IMR-90 (cell line): ENCODE data around the gene ATP11B. TPM values are rescaled to one million over a fixed set of nuclear protein-coding genes. Genes with fewer than 3 reads are reported as not detected.

ENCODE experiments used
- ATAC-seq: fragments of 200-7000 bp; cut with Tn5 transposase; 2 replicates; pipeline ENCODE4 v1.9.1; 2020; ENCODE audit warnings: low read depth, mild to moderate bottlenecking, moderate library complexity
- BruUV-seq: library from RNA; stranded (reverse); fragments of 400-500 nt; replicated peaks from 2 replicates; lab custom pipeline; 2021; lab: Mats Ljungman, UMichigan
- CTCF ChIA-PET: fragments of 300-600 bp; formaldehyde crosslinking; extraction: SDS; loops from one replicate; lab custom pipeline; 2021; ENCODE audit warnings: antibody characterized with exemption; lab: Yijun Ruan, JAX
- POLR2A ChIA-PET: fragments of 300-600 bp; sonication (Branson Sonifier 250); formaldehyde crosslinking; loops from one replicate; lab custom pipeline; 2022; ENCODE audit warnings: antibody characterized with exemption; ENCODE audit not compliant: unreplicated experiment; lab: Charles Lee
- DNase-seq: peaks from one replicate; pipeline ENCODE4 v3.0.0; 2013
- H2AFZ ChIP-seq: replicated peaks from 2 replicates; pipeline ENCODE3; 2013; ENCODE audit warnings: low read length, mild to moderate bottlenecking; ENCODE audit not compliant: poor library complexity
- H2AK5ac ChIP-seq: 2 replicates; pipeline ENCODE4 v1.6.1; 2013; ENCODE audit warnings: low read depth, low read length, inconsistent platforms
- H2AK9ac ChIP-seq: replicated peaks from 2 replicates; pipeline ENCODE3; 2013; ENCODE audit warnings: mild to moderate bottlenecking, low read depth, low read length, moderate library complexity; ENCODE audit not compliant: poor library complexity
- H2BK120ac ChIP-seq: 2 replicates; pipeline ENCODE4 v1.6.1; 2013; ENCODE audit warnings: low read depth, low read length, inconsistent platforms
- H2BK15ac ChIP-seq: 3 replicates; pipeline ENCODE4 v1.6.1; 2013; ENCODE audit warnings: low read depth, low read length, inconsistent platforms
- H2BK20ac ChIP-seq: 2 replicates; pipeline ENCODE4 v1.6.1; 2013; ENCODE audit warnings: low read depth, mild to moderate bottlenecking, inconsistent platforms, low read length, moderate library complexity
- H2BK5ac ChIP-seq: 2 replicates; pipeline ENCODE4 v1.6.1; 2013; ENCODE audit warnings: mild to moderate bottlenecking, low read depth, low read length, inconsistent platforms; ENCODE audit not compliant: poor library complexity, severe bottlenecking
- H3K14ac ChIP-seq: replicated peaks from 2 replicates; pipeline ENCODE4 v1.6.1; 2013; ENCODE audit warnings: low read depth, low read length, inconsistent platforms
- H3K18ac ChIP-seq: 2 replicates; pipeline ENCODE4 v1.6.1; 2013; ENCODE audit warnings: low read depth, low read length, control low read depth
- H3K23ac ChIP-seq: 2 replicates; pipeline ENCODE4 v1.6.1; 2013; ENCODE audit warnings: low read depth, low read length, inconsistent platforms
- H3K27ac ChIP-seq: 2 replicates; pipeline ENCODE4 v1.5.1; 2013; ENCODE audit warnings: mild to moderate bottlenecking, control low read depth, low read length; ENCODE audit not compliant: insufficient read depth
- H3K27me3 ChIP-seq: 2 replicates; pipeline ENCODE4 v1.6.1; 2013; ENCODE audit warnings: low read length; ENCODE audit not compliant: control insufficient read depth, insufficient read depth
- H3K36me3 ChIP-seq: 2 replicates; pipeline ENCODE4 v1.6.1; 2013; ENCODE audit warnings: low read length, mixed read lengths; ENCODE audit not compliant: control insufficient read depth, insufficient read depth
- H3K4ac ChIP-seq: 2 replicates; pipeline ENCODE4 v1.6.1; 2013; ENCODE audit warnings: low read depth, low read length, inconsistent platforms
- H3K4me1 ChIP-seq: 2 replicates; pipeline ENCODE4 v1.6.1; 2013; ENCODE audit warnings: low read length, mixed read lengths; ENCODE audit not compliant: control insufficient read depth, insufficient read depth
- H3K4me2 ChIP-seq: 2 replicates; pipeline ENCODE4 v1.6.1; 2013; ENCODE audit warnings: low read depth, mild to moderate bottlenecking, control low read depth, low read length, moderate library complexity
- H3K4me3 ChIP-seq: 2 replicates; pipeline ENCODE4 v1.5.1; 2013; ENCODE audit warnings: low read depth, mild to moderate bottlenecking, control low read depth, low read length, moderate library complexity; ENCODE audit not compliant: insufficient read depth
- H3K56ac ChIP-seq: 2 replicates; pipeline ENCODE4 v1.6.1; 2013; ENCODE audit warnings: low read length, inconsistent platforms; ENCODE audit not compliant: insufficient read depth; ENCODE audit errors: extremely low read depth
- H3K79me1 ChIP-seq, 2 experiments: 2 replicates each; pipeline ENCODE4 v1.6.1; 2013; ENCODE audit warnings: low read length in 2 of 2, inconsistent platforms in 1 of 2, low read depth in 1 of 2
- H3K9ac ChIP-seq: 2 replicates; pipeline ENCODE4 v1.6.1; 2013; ENCODE audit warnings: low read depth, low read length, control low read depth
- H3K9me1 ChIP-seq: 2 replicates; pipeline ENCODE4 v1.6.1; 2013; ENCODE audit warnings: low read length, inconsistent platforms; ENCODE audit not compliant: insufficient read depth
- H3K9me3 ChIP-seq: 2 replicates; pipeline ENCODE4 v1.6.1; 2013; ENCODE audit warnings: low read length; ENCODE audit not compliant: control insufficient read depth, insufficient read depth
- H4K20me1 ChIP-seq: 2 replicates; pipeline ENCODE4 v1.6.1; 2013; ENCODE audit warnings: low read length, inconsistent platforms; ENCODE audit not compliant: insufficient read depth
- H4K5ac ChIP-seq: 2 replicates; pipeline ENCODE4 v1.6.1; 2013; ENCODE audit warnings: mild to moderate bottlenecking, low read depth, low read length, control low read depth
- H4K8ac ChIP-seq, 2 experiments: 2 replicates each; pipeline ENCODE4 v1.6.1; 2013; ENCODE audit warnings: low read depth in 2 of 2, low read length in 2 of 2, control low read depth in 1 of 2, inconsistent platforms in 1 of 2
- H4K91ac ChIP-seq: 2 replicates; pipeline ENCODE4 v1.6.1; 2013; ENCODE audit warnings: low read depth, low read length, inconsistent platforms; ENCODE audit not compliant: insufficient read depth
- CEBPB ChIP-seq: IDR thresholded peaks from 2 replicates; pipeline ENCODE4 v1.6.1; 2012; ENCODE audit warnings: low read depth, low read length, improper control_type of control experiment
- CHD1 ChIP-seq: IDR thresholded peaks from 2 replicates; pipeline ENCODE4 v1.6.1; 2012; ENCODE audit warnings: low read depth, low read length, improper control_type of control experiment
- NFE2L2 ChIP-seq: fragments of 150-350 bp; IDR thresholded peaks from 2 replicates; pipeline ENCODE4 v1.6.1; 2016; ENCODE audit warnings: low read depth, mild to moderate bottlenecking, low read length
- RFX5 ChIP-seq: IDR thresholded peaks from 2 replicates; pipeline ENCODE4 v1.8.0; 2012; ENCODE audit warnings: low read depth, mild to moderate bottlenecking, low read length, moderate library complexity
- WGBS, 2 experiments: methylation state at CpG; one replicate each; pipeline versions ENCODE4 v1.1.5 to v1.1.7; 2013; ENCODE audit warnings: missing lambda C conversion rate in 2 of 2; ENCODE audit not compliant: insufficient read length in 1 of 2; ENCODE audit errors: extremely low coverage in 2 of 2; 5-methylcytosine and 5-hydroxymethylcytosine counted together
- dilution Hi-C: fragments of 300-500 bp; cut with HindIII; formaldehyde crosslinking; loops from one replicate; pipeline ENCODE4 v1.14.3; 2018; ENCODE audit warnings: low sequenced_read_pairs; ENCODE audit not compliant: unreplicated experiment
- in situ Hi-C: fragments of 300-500 bp; cut with MboI; formaldehyde crosslinking; loops from 3 replicates; pipeline ENCODE4 v1.14.3; 2019; ENCODE audit warnings: low sequenced_read_pairs, inconsistent platforms, mixed read lengths
- intact Hi-C: fragments of 100-400 bp; cut with micrococcal nuclease; formaldehyde crosslinking; loops from 2 replicates; pipeline ENCODE4 v1.10.0; 2022
- polyA plus RNA-seq, 3 experiments: library from polyadenylated mRNA; depleted of rRNA; stranded (reverse); fragments of >200 nt; gene quantifications; 2 replicates each; pipeline ENCODE4 v1.2.3, GENCODE V29; 2012; ENCODE audit warnings: low replicate concordance in 1 of 3
- total RNA-seq: library from RNA; depleted of rRNA; stranded (reverse); fragments of >200 nt; gene quantifications from 2 replicates; pipeline ENCODE4 v1.2.3, GENCODE V29; 2012

The ATP11B gene
- total and polyA plus RNA-seq, 2 of the 4 experiments (the other 2 are of a cell fraction) = 10.0 to 39.6 TPM

DNA sequence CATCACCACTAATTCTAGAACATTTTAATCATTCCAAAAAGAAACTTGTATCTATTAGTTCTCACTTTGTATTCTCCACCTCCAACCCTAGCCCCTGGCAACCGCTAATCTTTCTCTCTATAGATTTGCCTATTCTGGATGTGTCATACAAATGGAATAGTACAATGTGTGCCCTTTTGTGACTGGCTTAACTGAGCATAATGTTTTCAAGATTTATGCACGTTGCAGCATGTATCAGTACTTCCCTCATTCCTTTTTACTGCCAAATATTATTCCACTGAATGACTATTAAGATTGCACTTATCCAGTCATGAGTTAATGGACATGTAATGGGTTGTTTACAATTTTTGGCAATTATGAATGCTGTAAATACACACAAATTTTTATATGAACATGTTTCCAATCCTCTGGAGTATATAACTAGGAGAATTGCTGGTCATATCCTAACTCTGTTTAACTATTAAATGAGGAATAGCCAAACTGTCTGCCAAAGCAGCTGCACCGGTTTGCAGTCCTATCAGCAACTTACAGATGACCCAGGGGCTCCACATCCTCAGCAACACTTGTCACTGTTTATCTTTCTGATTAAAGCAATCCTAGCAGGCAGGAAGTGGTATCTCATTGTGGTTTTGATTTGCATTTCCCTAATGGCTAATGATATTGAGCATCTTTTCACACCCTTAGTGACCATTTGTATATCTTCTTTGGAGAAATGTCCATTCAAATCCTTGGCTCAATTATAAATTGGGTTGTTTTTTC is 144.2 kb downstream of the ATP11B start:
- Histone ChIP-seq H3K4me1 (no peaks in the 10 kb centered on the region), H3K9me3 (no peaks in the 10 kb centered on the region), H3K9ac (no peak overlapping the region), H4K5ac (no peak overlapping the region), H4K91ac (no peak overlapping the region), H2AK9ac (no peak overlapping the region), H2AK5ac (no peak overlapping the region), H3K56ac (no peak overlapping the region), H3K4me2 (no peak overlapping the region), H3K36me3 (0 out of 2 replicates have a peak, but pooled peaks cover 1% of the 10 kb centered on the region), H3K9me1 (0 out of 2 replicates have a peak, but pooled peaks cover 3% of the 10 kb centered on the region), H3K18ac (no peak overlapping the region), H2BK5ac (no peak overlapping the region), H3K4me3 (no peak overlapping the region), H2BK120ac (no peak overlapping the region), H3K23ac (peak overlapping the region; percentile 42; the same call in 1 of the 2 replicates), H3K27ac (no peak overlapping the region), H3K4ac (no peak overlapping the region), H2BK20ac (no peak overlapping the region), H2AFZ (no peak overlapping the region), H3K14ac (no peak overlapping the region), H4K20me1 (no peaks in the 10 kb centered on the region), H4K8ac (no peak overlapping the region), H2BK15ac (no peak overlapping the region), H3K79me1 (no peaks in the 10 kb centered on the region), H3K27me3 (no peaks in the 10 kb centered on the region)
- ATAC-seq (no peak), DNase-seq (no peak)
- in situ Hi-C loops (no loop called here), intact Hi-C loops (no loop called here), dilution Hi-C loops (no loop called here)
- no peak for TF ChIP-seq CHD1
- TF ChIP-seq RFX5 = no peak
- TF ChIP-seq CEBPB = no peak
- no peak for TF ChIP-seq NFE2L2
- BruUV-seq = no TSS peak
- POLR2A ChIA-PET = no interaction called here
- no CpG with 5 or more reads among the region's 3 CpGs for WGBS, 2 experiments
- CTCF ChIA-PET = no interaction called here
